HEK293 (cell line): ENCODE data around the gene LRRC74B.

Experiments
- PRDM6 ChIP-seq: fragments of 450-650 bp; formaldehyde crosslinking; IDR thresholded peaks from 2 replicates; pipeline ENCODE4 v1.5.1; 2017; ENCODE audit warnings: missing biosample characterization, missing genetic modification characterization
- ZNF10 ChIP-seq: fragments of 450-650 bp; formaldehyde crosslinking; IDR thresholded peaks from 2 replicates; pipeline ENCODE4 v1.5.1; 2017; ENCODE audit warnings: missing biosample characterization, missing genetic modification characterization
- TF ChIP-seq, protein P1 (sequence below): fragments of 450-650 bp; formaldehyde crosslinking; IDR thresholded peaks from 2 replicates; pipeline ENCODE4 v1.5.1; 2016; ENCODE audit warnings: missing biosample characterization, missing genetic modification characterization
- TF ChIP-seq, protein P2 (sequence below): fragments of 450-650 bp; formaldehyde crosslinking; IDR thresholded peaks from 2 replicates; pipeline ENCODE4 v1.5.1; 2016; ENCODE audit warnings: missing biosample characterization, missing genetic modification characterization, low read depth

- TF ChIP-seq, protein P1, sequence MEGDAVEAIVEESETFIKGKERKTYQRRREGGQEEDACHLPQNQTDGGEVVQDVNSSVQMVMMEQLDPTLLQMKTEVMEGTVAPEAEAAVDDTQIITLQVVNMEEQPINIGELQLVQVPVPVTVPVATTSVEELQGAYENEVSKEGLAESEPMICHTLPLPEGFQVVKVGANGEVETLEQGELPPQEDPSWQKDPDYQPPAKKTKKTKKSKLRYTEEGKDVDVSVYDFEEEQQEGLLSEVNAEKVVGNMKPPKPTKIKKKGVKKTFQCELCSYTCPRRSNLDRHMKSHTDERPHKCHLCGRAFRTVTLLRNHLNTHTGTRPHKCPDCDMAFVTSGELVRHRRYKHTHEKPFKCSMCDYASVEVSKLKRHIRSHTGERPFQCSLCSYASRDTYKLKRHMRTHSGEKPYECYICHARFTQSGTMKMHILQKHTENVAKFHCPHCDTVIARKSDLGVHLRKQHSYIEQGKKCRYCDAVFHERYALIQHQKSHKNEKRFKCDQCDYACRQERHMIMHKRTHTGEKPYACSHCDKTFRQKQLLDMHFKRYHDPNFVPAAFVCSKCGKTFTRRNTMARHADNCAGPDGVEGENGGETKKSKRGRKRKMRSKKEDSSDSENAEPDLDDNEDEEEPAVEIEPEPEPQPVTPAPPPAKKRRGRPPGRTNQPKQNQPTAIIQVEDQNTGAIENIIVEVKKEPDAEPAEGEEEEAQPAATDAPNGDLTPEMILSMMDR (tag by site-specific recombination) = no peak
- TF ChIP-seq, protein P2, sequence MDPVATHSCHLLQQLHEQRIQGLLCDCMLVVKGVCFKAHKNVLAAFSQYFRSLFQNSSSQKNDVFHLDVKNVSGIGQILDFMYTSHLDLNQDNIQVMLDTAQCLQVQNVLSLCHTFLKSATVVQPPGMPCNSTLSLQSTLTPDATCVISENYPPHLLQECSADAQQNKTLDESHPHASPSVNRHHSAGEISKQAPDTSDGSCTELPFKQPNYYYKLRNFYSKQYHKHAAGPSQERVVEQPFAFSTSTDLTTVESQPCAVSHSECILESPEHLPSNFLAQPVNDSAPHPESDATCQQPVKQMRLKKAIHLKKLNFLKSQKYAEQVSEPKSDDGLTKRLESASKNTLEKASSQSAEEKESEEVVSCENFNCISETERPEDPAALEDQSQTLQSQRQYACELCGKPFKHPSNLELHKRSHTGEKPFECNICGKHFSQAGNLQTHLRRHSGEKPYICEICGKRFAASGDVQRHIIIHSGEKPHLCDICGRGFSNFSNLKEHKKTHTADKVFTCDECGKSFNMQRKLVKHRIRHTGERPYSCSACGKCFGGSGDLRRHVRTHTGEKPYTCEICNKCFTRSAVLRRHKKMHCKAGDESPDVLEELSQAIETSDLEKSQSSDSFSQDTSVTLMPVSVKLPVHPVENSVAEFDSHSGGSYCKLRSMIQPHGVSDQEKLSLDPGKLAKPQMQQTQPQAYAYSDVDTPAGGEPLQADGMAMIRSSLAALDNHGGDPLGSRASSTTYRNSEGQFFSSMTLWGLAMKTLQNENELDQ (tag by site-specific recombination) = no peak
- TF ChIP-seq ZNF10 (no peak), PRDM6 (no peak)
Measured at GRCh38 chr22:21022955-21023614, 22.7 kb upstream of the LRRC74B start.
